ENCODE results near the gene NANOGP8.
A peak's percentile ranks its signal among the peaks of the same experiment; 100 is the strongest.

The NANOGP8 gene

DNA sequence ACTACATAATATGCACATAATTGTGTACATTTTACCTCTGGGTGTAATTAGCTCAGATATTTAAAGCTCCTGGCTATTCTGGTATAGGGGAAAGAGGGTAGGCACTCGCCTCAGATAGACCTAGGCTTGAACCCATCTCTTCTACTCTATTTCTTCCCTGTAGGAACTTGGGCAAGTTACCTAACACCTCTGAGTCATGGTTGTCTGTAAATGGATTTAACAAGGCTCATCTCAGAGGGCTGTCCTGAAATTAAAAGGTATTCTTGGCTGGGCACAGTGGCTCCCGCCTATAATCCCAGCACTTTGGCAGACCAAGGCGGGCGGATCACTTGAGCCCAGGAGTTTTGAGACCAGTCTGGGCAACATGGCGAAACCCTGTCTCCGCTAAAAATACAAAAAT is 30.7 kb downstream of the NANOGP8 start:
- no peaks in the 10 kb centered on the region for H3K9me3 ChIP-seq (ENCODE audit: control insufficient read depth, low read length)
- no peak overlapping the region for H3K4me3 ChIP-seq (ENCODE audit: low read length)
- no peaks in the 10 kb centered on the region for H3K36me3 ChIP-seq (ENCODE audit: control insufficient read depth, insufficient read depth, low read length, severe bottlenecking)
- H3K9ac ChIP-seq (ENCODE audit: low read length) = no peak overlapping the region
- H3K4me1 ChIP-seq (ENCODE audit: control insufficient read depth, insufficient read depth, low read length) = no peaks in the 10 kb centered on the region
- no peak for DNase-seq (ENCODE audit: low read depth)
- no peaks in the 10 kb centered on the region for H3K27me3 ChIP-seq (replicated peaks; ENCODE audit: control insufficient read depth, insufficient read depth, low read length)

DNA sequence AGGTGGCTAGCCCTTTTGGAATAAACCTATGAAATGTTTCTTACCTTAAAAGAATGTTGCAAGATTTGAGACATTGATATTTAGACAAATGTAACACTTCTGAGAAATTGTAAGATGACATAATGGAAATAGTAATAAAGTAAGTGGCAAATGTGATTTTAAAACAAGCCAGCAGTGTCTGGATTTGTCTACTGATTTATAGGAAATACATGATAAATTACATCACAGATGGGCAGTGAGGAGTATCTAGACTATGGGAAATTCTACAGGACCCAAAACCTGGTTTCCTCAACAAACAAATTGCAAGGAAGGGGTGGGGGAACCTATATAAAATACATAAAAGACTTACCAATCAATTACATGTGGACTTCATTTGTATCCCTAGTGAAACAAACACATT is 37.1 kb downstream of the NANOGP8 start:
- no peaks in the 10 kb centered on the region for H3K36me3 ChIP-seq (ENCODE audit: control insufficient read depth, insufficient read depth, low read length, severe bottlenecking)

DNA sequence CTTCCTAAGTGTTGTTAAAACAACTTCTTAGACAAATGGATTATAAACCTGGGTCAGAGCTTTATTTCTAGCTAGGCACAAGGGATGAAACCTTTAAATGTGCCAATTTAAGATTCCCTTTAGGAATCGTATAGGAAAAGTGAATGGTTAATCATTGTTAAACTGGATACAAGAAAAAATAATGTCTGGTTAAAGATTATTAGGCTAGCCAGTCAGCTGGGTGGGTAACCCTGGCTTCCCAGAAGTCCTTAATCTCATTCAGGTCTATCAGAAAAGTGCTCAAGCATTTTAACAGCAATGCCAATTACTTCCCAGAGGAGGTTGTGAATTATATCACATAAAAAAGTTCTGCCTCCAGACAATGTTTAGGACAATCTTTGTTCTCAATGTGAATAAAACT is 37.6 kb downstream of the NANOGP8 start:
- H3K27me3 ChIP-seq (replicated peaks; ENCODE audit: control insufficient read depth, insufficient read depth, low read length) = no peaks in the 10 kb centered on the region
- no peak for DNase-seq (ENCODE audit: low read depth)
- H3K9ac ChIP-seq (ENCODE audit: low read length) = no peak overlapping the region
- no peak overlapping the region for H3K4me3 ChIP-seq (ENCODE audit: low read length)
- no peaks in the 10 kb centered on the region for H3K36me3 ChIP-seq (ENCODE audit: control insufficient read depth, insufficient read depth, low read length, severe bottlenecking)
- H3K4me1 ChIP-seq (ENCODE audit: control insufficient read depth, insufficient read depth, low read length) = peaks cover 6% of the 10 kb centered on the region
- no peaks in the 10 kb centered on the region for H3K9me3 ChIP-seq (ENCODE audit: control insufficient read depth, low read length)

More for the DNA sequence above, 37.1 kb downstream of the NANOGP8 start:
- no peak overlapping the region for H3K4me3 ChIP-seq (ENCODE audit: low read length)
- no peaks in the 10 kb centered on the region for H3K27me3 ChIP-seq (replicated peaks; ENCODE audit: control insufficient read depth, insufficient read depth, low read length)
- no peaks in the 10 kb centered on the region for H3K9me3 ChIP-seq (ENCODE audit: control insufficient read depth, low read length)
- DNase-seq (ENCODE audit: low read depth) = no peak
- peaks cover 6% of the 10 kb centered on the region for H3K4me1 ChIP-seq (ENCODE audit: control insufficient read depth, insufficient read depth, low read length)
- H3K9ac ChIP-seq (ENCODE audit: low read length) = no peak overlapping the region

DNA sequence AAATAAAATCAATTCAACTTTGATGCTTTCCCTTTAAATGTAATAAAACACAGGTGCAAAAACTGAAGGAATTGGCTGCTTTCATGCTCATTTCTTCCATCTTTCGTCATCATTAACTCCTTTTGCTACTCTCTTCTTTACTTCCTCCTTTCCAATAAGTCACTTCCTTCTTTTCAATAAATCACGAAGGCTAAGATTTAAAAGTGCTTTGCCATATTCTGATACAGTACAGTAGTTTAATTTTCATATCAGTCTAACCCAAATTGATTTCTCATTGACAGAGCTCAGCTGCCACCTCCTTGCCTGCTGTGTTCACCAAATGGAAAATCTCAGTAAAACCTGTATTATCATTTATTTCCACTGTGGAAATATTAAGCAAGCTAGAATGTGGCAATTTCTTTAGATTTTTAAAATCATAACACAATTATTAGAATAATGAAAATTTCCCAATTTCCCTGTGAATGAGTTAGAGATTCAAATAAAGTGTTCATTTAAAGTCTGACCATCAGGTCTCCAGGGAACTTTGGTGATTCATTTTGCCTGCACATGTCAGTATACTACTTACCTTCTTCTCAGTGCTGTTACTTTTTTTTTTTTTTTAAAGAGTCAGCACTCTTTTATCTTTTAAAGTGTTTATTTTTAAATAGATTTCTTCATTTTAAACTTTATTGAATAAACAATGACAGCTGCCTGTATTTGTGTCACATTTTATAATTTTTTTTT is 41.6 kb downstream of the NANOGP8 start:
- Histone ChIP-seq H3K27me3 (replicated peaks; ENCODE audit: control insufficient read depth, insufficient read depth, low read length) (no peaks in the 10 kb centered on the region), H3K9me3 (ENCODE audit: control insufficient read depth, low read length) (no peaks in the 10 kb centered on the region), H3K9ac (ENCODE audit: low read length) (no peak overlapping the region), H3K36me3 (ENCODE audit: control insufficient read depth, insufficient read depth, low read length, severe bottlenecking) (no peaks in the 10 kb centered on the region), H3K4me1 (ENCODE audit: control insufficient read depth, insufficient read depth, low read length) (peaks cover 13% of the 10 kb centered on the region), H3K4me3 (ENCODE audit: low read length) (no peak overlapping the region)
- no peak for DNase-seq (ENCODE audit: low read depth)

DNA sequence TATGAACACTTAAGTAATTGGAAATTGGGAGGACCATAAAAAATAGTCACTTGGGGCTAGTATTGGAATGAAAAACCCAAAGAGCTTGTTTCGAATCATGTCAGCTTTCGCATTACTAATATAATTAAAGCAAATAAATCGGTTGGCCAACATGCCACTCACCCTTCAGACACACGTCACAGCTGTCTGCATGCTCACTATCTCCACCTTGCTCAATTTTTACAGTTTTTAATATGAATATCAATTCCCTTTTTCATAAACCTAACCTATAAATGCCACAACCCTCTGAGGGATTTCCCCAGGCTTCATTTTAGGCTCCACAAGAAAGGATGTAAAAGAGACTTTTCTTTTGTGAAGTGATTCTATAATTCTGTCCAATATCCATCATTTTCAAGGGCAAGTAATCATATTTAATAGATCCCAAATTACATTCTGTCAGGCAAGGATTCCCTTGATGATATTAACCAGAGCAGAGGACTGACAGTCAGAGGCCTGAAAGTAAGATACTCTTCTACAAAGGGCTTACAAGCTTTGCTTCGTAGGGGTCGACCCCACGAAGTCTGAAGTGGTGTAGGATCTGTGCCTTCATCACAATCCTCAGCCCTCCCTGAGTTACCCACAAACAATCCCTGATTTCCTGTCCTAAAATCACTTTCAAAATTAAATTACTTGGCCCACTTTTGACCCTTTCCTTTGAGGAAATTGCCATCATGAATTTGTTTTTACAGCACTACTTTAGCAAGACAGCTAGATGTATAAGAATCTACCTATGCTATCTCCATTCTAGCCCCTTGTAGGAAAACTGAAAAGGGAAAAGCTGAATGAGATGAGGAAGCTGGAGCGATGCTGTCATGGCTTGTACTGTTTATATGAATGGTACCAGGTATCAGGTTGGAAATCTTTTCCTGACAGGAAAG is 44.5 kb downstream of the NANOGP8 start:
- H3K4me3 ChIP-seq (ENCODE audit: low read length) = no peak overlapping the region
- H3K27me3 ChIP-seq (replicated peaks; ENCODE audit: control insufficient read depth, insufficient read depth, low read length) = no peaks in the 10 kb centered on the region
- peaks cover 17% of the 10 kb centered on the region for H3K4me1 ChIP-seq (ENCODE audit: control insufficient read depth, insufficient read depth, low read length)
- peak; percentile 10 for DNase-seq (ENCODE audit: low read depth)
- H3K9me3 ChIP-seq (ENCODE audit: control insufficient read depth, low read length) = no peaks in the 10 kb centered on the region
- no peaks in the 10 kb centered on the region for H3K36me3 ChIP-seq (ENCODE audit: control insufficient read depth, insufficient read depth, low read length, severe bottlenecking)
- H3K9ac ChIP-seq (ENCODE audit: low read length) = no peak overlapping the region

DNA sequence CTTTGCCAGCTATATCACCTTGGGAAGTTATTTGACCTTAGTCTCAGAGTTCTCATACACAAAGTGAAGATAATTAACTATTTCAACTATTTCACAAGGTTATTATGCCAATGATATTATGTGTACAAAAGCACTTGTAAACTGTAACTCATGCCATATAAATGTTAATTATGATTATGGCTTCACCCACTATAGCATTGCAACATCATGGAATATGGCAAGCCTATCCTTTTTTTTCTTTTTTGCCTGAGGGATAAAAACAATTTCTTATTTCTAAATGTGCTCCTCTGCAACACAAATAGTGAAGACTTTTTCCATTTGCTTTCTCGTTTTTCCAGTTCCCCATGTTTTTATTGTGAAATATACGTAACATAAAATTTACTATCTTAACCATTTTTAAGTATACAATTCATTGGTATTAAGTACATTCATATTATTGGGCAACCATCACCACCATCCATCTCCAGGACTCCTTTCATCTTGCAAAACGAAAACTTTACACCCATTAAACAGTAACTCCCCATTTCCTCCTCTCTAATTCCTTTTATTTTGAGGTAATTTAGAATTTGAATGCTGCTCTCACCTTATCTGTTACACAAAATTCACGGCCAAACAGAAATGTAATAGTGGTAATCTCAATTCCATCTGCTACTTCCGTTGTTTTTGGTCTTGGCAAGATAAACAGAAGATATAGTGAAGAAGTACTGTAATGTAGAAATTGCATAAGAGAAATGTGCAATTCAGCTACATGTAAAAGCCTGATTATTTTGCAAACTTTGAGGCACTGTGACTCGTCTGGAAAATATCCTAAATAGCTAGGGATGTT is 46.3 kb downstream of the NANOGP8 start:
- peaks cover 16% of the 10 kb centered on the region for H3K4me1 ChIP-seq (ENCODE audit: control insufficient read depth, insufficient read depth, low read length)
- peak overlapping the region; percentile 31 for H3K4me3 ChIP-seq (ENCODE audit: low read length)
- no peaks in the 10 kb centered on the region for H3K9me3 ChIP-seq (ENCODE audit: control insufficient read depth, low read length)
- H3K27me3 ChIP-seq (replicated peaks; ENCODE audit: control insufficient read depth, insufficient read depth, low read length) = no peaks in the 10 kb centered on the region
- no peaks in the 10 kb centered on the region for H3K36me3 ChIP-seq (ENCODE audit: control insufficient read depth, insufficient read depth, low read length, severe bottlenecking)
- H3K9ac ChIP-seq (ENCODE audit: low read length) = no peak overlapping the region
- peak; percentile 82 for DNase-seq (ENCODE audit: low read depth)

All from adipocyte (in vitro differentiated cells).